Stromal cell of bone marrow (primary cell): Measurements from ENCODE around the gene ZNF888.
A peak's percentile ranks its signal among the peaks of the same experiment; 100 is the strongest.
"Not testable (repeated sequence)": the region's sequence is repeated elsewhere in the genome, so short reads cannot be mapped to it uniquely, and the experiment has no call there.

Experiments
- DNase-seq: peaks from one replicate; pipeline ENCODE4 v3.0.0-alpha.2; 2012; ENCODE audit warnings: low read depth

Gene ZNF888

DNA sequence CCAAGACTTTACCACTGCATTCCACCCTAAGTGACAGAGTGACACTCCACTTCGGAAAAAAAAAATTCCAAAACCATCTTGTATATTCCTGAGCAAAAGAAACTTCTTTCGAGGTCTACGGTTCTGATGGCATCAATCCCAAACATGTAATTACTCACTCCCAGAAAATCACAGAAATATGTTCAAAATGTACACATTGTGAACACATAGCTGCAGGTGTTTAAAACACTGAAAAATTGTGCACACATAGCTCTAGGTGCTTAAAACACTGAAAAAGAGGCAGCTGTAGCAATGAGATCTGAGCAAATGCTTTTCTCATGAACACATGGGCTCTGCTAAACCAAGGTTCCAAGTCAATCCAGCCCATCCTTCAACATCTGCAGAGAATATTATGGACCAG, 51.8 kb downstream of the ZNF888 start:
- no peak for DNase-seq

DNA sequence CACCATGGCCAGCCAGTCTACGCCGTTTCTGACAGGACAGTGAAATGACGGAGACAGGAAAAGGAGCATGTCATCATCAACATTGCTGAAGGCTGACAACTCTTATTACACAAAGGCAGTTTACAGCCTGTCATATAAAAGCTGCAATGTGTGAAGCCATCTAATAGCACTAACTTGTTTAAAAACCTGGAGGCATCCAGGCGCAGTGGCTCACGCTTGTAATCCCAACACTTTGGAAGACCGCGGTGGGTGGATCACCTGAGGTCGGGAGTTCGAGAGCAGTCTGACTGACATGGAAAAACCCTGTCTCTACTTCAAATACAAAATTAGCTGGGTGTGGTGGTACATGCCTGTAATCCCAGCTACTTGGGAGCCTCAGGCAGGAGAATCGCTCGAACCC, 55.2 kb downstream of the ZNF888 start:
- not testable (repeated sequence) for DNase-seq

DNA sequence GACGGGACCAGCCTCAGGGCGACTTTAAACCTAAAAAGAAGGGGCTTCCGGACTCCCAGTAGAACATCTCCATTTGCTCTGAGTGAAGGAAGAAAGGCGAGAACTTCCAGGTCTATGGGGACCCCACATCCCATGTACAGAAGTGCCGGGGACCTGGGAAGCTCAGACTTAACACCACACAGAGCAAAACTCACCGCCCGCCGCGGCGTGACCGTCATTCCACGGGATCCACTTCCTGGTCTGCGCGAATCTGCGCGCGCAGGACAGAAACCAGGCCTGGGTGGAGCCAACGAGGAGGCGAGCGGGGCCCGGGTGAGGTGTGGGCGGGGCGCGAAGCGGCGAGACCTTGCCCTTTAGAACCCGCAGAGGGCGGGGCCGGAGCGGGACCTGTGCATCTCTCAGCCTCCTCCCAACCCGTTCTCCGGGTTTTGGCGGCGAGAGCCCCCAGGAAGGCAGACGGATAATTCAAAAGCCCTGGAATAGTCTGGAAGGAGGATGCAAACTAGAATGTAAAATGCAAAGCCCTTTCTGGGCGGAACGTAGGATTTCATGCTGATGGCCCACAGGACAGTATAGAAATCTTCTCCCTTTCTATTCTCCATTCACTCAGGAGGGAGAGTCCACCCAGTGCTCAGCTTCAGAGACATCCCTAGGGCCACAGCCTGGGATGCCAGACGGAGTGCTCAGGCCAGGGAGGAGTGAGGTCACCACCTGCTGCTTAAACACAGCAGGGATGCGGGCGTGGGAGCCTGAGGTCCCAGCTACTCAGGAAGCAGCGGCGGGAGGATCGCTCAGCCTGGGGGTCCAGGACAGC, 65.6 kb downstream of the ZNF888 start, which contains the start of gene ZNF468:
ZNF468 (minus strand) TSS at position 242 of the 814 bp plus-strand sequence. CDS start 3,347 bp downstream, outside the sequence.
- peak; percentile 44 for DNase-seq

DNA sequence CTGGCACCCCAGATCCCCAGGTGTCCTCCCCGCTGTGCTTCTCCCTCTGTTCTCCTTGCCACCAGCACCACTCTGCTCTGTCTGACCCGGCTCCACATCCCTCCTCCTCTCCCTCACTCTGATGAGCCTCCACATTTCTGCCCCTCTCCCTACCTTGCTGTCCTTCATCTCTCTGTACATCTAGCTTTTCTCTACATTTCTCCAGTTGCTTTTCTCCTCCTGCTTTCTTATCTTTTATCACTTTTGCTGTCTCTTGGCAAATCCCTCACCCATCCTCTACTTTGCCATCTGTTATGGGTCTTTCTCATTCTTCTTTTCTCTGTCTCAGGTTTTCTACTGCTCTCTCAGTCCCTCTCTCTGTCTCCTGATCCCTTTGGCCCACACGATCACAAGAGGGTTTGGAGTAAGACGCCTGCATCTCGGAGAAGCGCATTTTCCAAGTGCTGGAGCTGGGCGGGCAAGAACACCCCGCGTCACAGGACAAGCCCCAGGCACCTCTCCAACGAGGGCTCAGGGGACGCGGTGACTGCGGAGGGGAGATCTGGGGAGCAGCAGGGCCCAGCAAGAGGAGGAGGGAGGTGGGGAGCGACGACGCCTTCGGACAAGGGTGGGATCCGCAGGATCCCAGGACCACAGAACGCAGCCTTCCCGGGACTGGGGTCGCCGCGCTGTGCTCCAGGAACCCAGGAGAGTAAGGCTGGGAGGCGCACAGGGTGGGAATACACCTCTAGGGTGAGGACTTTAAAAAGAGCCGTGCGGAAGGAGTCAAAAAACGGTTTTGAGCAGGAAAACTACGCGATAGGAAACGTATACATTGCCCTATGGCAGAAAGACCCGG, 66.5 kb downstream of the ZNF888 start:
- not testable (repeated sequence) for DNase-seq
